Measurements from ENCODE around the gene RXRA. TPM values are rescaled to one million over a fixed set of nuclear protein-coding genes. Genes with fewer than 3 reads are reported as not detected.

RXRA gene
- total RNA-seq, 1 experiment from 2014 or later, result 22.6 TPM

DNA sequence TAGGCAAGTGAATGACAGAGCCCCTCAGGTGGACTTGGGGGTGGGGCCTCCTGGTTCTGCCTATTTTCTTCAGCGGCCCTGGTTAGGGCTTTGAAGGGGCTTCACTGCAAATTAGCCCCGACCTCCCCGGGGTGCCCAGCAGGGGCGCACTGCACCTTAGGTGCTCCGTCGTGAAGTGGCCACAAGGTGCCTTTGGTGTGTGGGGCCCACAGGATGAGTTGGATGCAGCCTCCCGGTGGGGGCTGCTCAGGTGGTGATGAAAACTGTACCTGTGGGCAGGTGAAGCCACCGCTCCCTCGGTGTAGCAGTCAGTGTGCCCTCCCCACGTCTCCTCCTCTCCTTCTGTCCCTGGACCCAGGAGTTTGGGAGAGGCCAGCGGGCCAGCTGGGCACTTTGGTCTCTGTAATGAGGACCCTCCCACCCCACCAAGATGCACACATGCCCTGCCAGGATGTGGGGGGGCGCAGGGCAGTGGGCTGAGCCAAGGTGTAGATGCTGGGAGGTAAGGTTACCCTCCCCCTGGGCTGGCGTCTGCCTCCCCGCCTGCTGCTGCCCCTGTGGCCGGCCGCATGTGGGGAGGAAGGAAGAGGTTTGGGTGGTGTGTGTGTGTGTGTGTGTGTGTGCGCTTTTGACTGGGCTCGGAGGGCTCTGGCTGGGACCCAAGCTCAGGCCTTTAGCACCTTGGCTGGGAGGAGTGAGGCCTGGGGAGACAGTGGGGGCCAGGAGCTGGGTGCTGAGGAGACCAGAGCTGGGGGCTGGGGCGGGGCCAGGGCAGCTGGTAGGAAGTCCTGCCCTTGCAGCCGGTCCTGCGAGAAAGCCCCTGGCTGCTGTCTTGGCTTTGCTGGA lies 55.6 kb downstream of the RXRA start:
- peak; percentile 46 for DNase-seq (ENCODE audit: low read depth)

GRCh38 chr9:134382733-134383132 lies 56.5 kb downstream of the RXRA start:
- no peak for DNase-seq (ENCODE audit: low read depth)

GRCh38 chr9:134383148-134383547 lies 56.9 kb downstream of the RXRA start:
- DNase-seq (ENCODE audit: low read depth), result no peak

DNA sequence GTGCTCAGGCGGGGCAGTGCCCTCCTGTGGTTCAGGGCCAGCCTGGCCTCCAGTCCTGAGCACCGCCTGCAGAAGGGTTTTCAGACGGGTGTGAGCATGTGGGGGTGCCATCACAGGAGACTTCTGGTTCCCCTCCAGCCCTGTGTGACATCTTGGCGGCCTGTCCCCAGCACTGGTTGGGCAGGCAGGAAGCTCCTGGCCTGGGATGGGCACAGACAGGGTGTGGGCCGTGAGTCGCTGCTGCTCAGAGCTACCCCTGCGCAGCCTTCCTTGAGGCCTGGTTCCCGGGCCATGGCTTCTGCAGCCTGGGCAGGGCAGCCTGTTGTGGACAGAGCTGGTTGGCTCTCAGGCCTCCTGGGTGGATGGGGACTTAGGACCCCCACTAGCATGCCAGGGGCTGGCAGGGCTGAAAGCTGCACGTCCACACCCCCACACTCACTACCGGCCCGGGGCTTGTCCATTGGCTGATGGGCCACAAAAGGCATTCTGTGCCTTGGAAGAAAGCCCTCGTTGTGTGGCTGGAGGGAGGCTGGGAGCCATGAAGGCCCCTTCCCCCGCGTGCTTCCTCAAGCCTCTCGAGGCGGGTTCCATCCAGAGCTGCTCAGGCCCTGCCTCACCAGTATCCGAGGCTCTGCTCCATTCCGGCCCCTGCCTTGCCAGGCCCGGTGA lies 58.7 kb downstream of the RXRA start:
- DNase-seq (ENCODE audit: low read depth), result peak; percentile 58

DNA sequence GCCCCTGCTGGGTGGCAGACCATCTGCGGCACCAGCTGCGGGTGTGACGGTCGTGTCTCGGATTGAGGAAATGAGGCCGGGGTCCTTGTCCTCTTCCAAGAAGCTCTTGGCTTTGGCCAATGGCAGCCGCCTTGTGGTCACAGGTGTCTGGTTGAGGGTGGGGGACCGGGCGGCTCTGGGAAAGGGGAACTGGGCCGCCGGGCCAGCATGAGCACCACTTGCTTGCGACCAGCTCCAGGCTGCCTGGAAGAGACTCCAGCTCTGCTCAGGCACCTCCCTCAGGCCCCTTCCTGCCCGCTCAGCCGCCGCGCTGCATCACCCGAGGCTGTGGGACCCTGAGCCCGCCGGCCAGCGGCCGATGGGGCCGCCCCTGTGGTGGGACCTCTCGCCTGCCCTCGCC lies 59.7 kb downstream of the RXRA start:
- DNase-seq (ENCODE audit: low read depth), result no peak

DNA sequence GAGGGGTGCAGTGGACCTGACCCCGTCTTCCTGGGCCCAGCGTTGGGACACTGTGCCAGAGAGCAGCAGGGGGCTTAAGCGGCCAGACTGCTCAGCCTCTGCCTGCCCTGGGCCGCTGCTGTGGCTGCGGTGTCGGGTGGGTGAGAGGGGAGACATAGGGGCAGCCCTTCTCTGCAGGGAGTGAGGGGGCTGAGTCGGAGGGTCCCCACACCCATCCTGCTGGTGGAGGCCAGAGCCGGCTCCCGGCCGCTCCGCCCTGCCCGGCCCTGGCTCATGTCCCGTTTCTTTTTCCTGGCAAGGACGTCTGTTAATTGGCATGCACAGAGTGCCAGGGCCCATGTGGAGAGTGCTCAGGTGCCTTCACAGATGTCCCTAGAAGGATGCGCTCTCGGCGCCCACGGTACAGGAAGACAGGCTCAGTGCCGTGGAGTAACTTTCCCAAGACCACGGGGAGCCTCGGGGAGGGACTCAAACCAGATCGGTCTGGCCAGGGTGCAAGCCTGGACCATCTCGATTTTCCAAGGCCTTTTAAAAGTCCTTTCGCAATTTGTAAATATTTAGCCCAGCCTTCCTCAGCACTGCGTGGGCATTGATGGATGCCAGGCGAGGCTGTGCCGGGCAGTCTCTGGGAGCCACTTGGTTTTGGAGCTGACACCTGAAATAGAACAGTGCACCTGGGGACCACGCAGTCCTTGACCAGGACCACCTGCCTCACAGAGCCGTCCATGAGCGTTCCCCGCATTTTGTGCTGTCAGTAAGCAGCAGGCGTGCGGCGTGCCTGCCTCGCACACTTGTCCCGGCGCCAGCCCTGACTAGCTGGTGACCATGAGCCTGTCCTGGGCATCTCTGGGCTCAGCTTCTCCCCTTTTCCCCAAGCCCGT lies 60.9 kb downstream of the RXRA start:
- no peak for DNase-seq (ENCODE audit: low read depth)

GRCh38 chr9:134388289-134388808 lies 62.1 kb downstream of the RXRA start:
- no peak for DNase-seq (ENCODE audit: low read depth)

- DNase-seq (ENCODE audit: low read depth), result no peak
These were observed 62.7 kb downstream of the RXRA start for GRCh38 chr9:134388976-134389375.

- no peak for DNase-seq (ENCODE audit: low read depth)
These were observed 63.4 kb downstream of the RXRA start for GRCh38 chr9:134389642-134390041.

- DNase-seq (ENCODE audit: low read depth), result no peak
These were observed 64.3 kb downstream of the RXRA start for GRCh38 chr9:134390537-134390936.

DNA sequence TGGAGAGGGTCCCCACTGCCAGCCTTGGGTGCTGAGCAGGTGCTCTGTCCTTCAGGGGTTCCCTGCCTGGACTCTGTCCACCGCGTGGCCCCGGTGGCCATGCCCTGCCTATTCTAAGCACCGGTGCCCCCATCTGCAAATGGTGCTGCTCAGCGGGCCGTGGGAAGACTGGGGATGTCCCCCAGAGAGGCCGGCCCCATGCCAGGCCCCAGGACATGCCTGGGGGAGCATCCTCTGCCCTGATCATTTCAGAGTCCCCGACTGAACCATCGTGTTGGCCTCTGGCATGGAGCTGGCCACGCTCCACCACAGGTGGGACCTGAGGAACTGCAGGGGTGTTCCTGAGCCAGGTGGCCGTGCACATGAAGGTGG lies 64.7 kb downstream of the RXRA start:
- no peak for DNase-seq (ENCODE audit: low read depth)

DNA sequence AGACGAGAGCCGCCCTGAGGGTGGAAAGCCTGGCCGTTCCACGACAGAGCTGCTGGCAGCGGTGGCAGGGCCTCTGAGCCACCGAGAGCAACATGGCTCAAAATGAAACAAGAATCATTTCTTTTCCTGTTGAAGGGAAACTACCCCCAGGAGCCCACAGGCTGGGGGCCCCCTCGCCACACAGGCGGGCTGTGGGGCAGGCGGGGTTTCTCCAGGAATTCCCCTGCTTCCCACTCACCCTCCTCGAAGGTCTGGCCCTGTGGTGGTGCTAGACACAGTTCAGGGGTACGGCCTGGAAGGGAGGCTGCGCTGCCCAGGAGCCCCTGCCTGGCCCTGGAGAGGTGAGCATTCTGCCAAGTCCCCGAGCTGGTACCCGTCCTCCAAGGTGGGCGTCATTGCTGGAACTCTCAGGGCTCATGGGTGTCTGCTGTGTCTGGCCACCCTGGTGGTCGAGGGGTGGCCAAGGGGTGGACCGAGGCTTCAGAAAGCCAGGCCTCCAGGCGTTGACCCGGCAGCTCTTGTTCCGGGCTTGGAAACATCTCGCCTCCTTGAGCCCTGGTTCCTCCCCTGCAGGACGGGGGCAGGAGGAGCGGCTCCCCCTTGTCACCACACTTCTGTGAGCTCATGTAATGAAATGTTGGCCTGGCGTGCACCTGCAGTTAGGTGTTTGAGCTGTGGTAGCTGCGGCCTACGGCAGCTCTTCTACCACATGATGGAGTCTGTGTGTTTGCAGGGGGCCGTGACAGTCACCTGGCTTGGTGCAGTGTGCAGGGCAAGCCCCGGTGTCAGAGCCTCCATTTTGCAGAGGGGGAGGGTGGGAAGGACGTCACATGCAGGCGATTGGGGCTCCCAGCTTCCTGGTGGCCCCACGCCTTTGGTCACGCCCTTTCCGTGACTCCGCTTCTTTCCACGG lies 65.3 kb downstream of the RXRA start:
- no peak for DNase-seq (ENCODE audit: low read depth)

DNA sequence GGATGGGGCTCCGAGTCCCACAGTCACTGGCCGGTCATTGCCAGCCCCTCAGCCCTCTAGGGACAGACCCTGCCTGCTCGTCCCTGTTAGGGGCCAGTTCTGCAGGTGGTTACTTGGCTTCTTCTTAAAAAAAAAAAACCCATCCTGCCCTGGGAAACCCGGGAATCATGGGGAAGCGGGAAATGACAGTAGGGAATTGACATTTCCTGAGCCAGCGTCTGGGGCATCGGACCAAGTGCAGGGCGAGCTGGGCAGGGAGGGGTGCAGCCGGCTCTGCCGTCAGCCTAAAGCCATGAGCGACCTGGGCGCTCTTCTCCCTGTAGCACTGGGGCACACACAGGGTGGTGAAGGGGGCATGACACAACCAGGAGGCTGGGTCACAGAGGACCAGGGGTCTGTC lies 66.6 kb downstream of the RXRA start:
- DNase-seq (ENCODE audit: low read depth), result no peak

- DNase-seq (ENCODE audit: low read depth), result no peak
These were observed 67.5 kb downstream of the RXRA start for GRCh38 chr9:134393582-134394280.

DNA sequence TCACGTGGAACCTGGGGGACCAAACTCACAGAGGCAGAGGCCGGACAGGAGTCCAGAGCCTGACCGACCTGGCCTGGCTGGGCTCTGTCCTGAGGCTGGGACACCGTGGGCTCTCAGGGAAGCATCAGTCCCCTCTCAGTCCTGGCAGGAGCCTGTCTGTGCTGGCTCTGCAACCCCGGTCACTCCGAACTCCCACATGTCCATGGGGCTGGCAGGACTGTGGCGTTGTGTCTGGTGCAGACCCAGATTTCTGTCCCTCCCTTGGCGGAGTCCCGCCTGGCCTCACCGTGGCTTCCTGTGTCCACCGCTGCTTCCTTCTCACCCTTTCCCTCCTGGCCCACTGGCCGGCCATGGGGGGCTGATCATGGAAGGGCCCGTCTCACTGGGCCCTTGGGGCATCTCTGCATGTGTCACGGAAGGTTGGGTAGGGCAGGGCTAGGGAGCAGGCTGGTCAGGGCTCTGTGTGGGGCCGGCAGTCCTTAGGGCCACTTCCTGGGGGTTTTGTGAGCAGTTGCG lies 68.8 kb downstream of the RXRA start:
- DNase-seq (ENCODE audit: low read depth), result no peak

- no peak for DNase-seq (ENCODE audit: low read depth)
These were observed 69.5 kb downstream of the RXRA start for GRCh38 chr9:134395737-134396257.

GRCh38 chr9:134396258-134396742 lies 70.0 kb downstream of the RXRA start:
- DNase-seq (ENCODE audit: low read depth), result no peak

- peak; percentile 42 for DNase-seq (ENCODE audit: low read depth)
These were observed 70.6 kb downstream of the RXRA start for GRCh38 chr9:134396825-134397224.

GRCh38 chr9:134398756-134399155 lies 72.5 kb downstream of the RXRA start:
- no peak for DNase-seq (ENCODE audit: low read depth)

Data from M059J (cell line).